PC-3 (cell line): ENCODE data around the gene APH1B. TPM values are rescaled to one million over a fixed set of nuclear protein-coding genes. Genes with fewer than 3 reads are reported as not detected.
A peak's percentile ranks its signal among the peaks of the same experiment; 100 is the strongest.

Source experiments
- ATAC-seq: fragments of 200-7000 bp; cut with Tn5 transposase; 2 replicates; pipeline ENCODE4 v1.9.1; 2020; ENCODE audit warnings: mild to moderate bottlenecking, moderate library complexity
- Bru-seq: library from RNA; stranded (reverse); fragments of 400-500 nt; gene quantifications from one replicate; lab custom pipeline; 2021; lab: Mats Ljungman, UMichigan
- BruChase-seq, 2 experiments: library from RNA; stranded (reverse); fragments of 400-500 nt; gene quantifications; one replicate each; lab custom pipeline; 2021; lab: Mats Ljungman, UMichigan
- BruUV-seq: library from RNA; stranded (reverse); fragments of 400-500 nt; replicated peaks from 2 replicates; lab custom pipeline; 2021; lab: Mats Ljungman, UMichigan
- CTCF ChIA-PET: fragments of 300-600 bp; sonication (Branson Sonifier 250); formaldehyde crosslinking; loops from one replicate; lab custom pipeline; 2022; ENCODE audit warnings: antibody characterized with exemption; lab: Charles Lee
- POLR2A ChIA-PET: fragments of 300-600 bp; sonication (Branson Sonifier 250); formaldehyde crosslinking; loops from one replicate; lab custom pipeline; 2022; ENCODE audit warnings: antibody characterized with exemption; ENCODE audit not compliant: unreplicated experiment; lab: Charles Lee
- DNase-seq: peaks from one replicate; pipeline ENCODE4 v3.0.0-alpha.2; 2015
- H2AFZ ChIP-seq: fragments of 300-600 bp; sonication (generic); 2 replicates; pipeline ENCODE4 v1.6.0; 2016; ENCODE audit warnings: antibody characterized with exemption, low read length
- H3F3A ChIP-seq: fragments of 300-600 bp; sonication (generic); one replicate; pipeline ENCODE4 v1.6.0; 2017; ENCODE audit warnings: antibody characterized with exemption, low read length, control low read depth, mild to moderate bottlenecking; ENCODE audit not compliant: unreplicated experiment
- H3K27ac ChIP-seq: fragments of 300-600 bp; sonication (generic); 2 replicates; pipeline ENCODE4 v1.5.1; 2016; ENCODE audit warnings: mild to moderate bottlenecking, low read length
- H3K27me3 ChIP-seq: fragments of 300-600 bp; sonication (generic); 2 replicates; pipeline ENCODE4 v1.6.1; 2016; ENCODE audit warnings: low read length, mixed read lengths
- H3K36me3 ChIP-seq: fragments of 300-600 bp; sonication (generic); 2 replicates; pipeline ENCODE4 v1.6.1; 2016; ENCODE audit warnings: low read depth, mixed run types, low read length, mixed read lengths
- H3K4me1 ChIP-seq: fragments of 300-600 bp; sonication (generic); 2 replicates; pipeline ENCODE4 v1.5.1; 2016; ENCODE audit warnings: low read length; ENCODE audit not compliant: insufficient read depth
- H3K4me2 ChIP-seq: fragments of 300-600 bp; sonication (generic); 2 replicates; pipeline ENCODE4 v1.6.0; 2016; ENCODE audit warnings: low read length
- H3K4me3 ChIP-seq: fragments of 300-600 bp; sonication (generic); 2 replicates; pipeline ENCODE4 v1.5.1; 2016; ENCODE audit warnings: mild to moderate bottlenecking, low read length, mixed read lengths
- H3K79me2 ChIP-seq: fragments of 300-600 bp; sonication (generic); 2 replicates; pipeline ENCODE4 v1.6.1; 2017; ENCODE audit warnings: low read length, mixed read lengths
- H3K9ac ChIP-seq: fragments of 300-600 bp; sonication (generic); 2 replicates; pipeline ENCODE4 v1.6.0; 2016; ENCODE audit warnings: mild to moderate bottlenecking, low read length
- H3K9me2 ChIP-seq: fragments of 300-600 bp; sonication (generic); replicated peaks from 2 replicates; pipeline ENCODE4 v1.6.1; 2016; ENCODE audit warnings: mixed run types, low read length, mixed read lengths
- H3K9me3 ChIP-seq: fragments of 300-600 bp; sonication (generic); 2 replicates; pipeline ENCODE4 v1.6.1; 2016; ENCODE audit warnings: low read length, mixed read lengths
- H4K20me1 ChIP-seq: fragments of 300-600 bp; sonication (generic); 2 replicates; pipeline ENCODE4 v1.6.1; 2016; ENCODE audit warnings: low read length, mixed read lengths
- EZH2 ChIP-seq: fragments of 300-600 bp; sonication (generic); IDR thresholded peaks from one replicate; pipeline ENCODE4 v1.6.1; 2017; ENCODE audit warnings: antibody characterized with exemption, mild to moderate bottlenecking, low read length; ENCODE audit not compliant: unreplicated experiment
- EZH2phosphoT487 ChIP-seq: fragments of 300-600 bp; sonication (generic); IDR thresholded peaks from 2 replicates; pipeline ENCODE4 v1.6.1; 2018; ENCODE audit warnings: mild to moderate bottlenecking, antibody characterized with exemption, low read length, borderline replicate concordance
- intact Hi-C: fragments of 100-400 bp; cut with micrococcal nuclease; formaldehyde crosslinking; loops from 2 replicates; pipeline ENCODE4 v1.9.0; 2023
- long read RNA-seq: library from polyadenylated mRNA; unstranded; transcript quantifications from one replicate; pipeline ENCODE4 v2.0.0, GENCODE V29; 2021; ENCODE audit not compliant: unreplicated experiment
- total RNA-seq: library from RNA; depleted of rRNA; stranded (reverse); fragments of >200 nt; gene quantifications from 2 replicates; pipeline ENCODE4 v1.2.3, GENCODE V29; 2014; rRNA removed
- TF ChIP-seq, protein P1 (sequence below): fragments of 300-600 bp; sonication (generic); conservative IDR thresholded peaks from 2 replicates; pipeline ENCODE4 v1.5.1; 2017; ENCODE audit warnings: antibody characterized with exemption, low read depth, mild to moderate bottlenecking, low read length

APH1B gene
- total RNA-seq, result 2.6 and 2.8 TPM in 2 replicates
- Bru-seq, nascent RNA, result percentile 63 among the genes with signal in this experiment
- percentile 65 among the genes with signal in this experiment for BruChase-seq, experiment 1, labeled RNA remaining after a 6-hour chase
- percentile 68 among the genes with signal in this experiment for BruChase-seq, experiment 2, labeled RNA remaining after a 2-hour chase
- long read RNA-seq, full-length matches to known transcripts, result 17 of 27 reads
- long read RNA-seq, partial matches to known transcripts, result 1 of 27 reads
- long read RNA-seq, other reads (novel, unspliced or antisense), result 9 of 27 reads

DNA sequence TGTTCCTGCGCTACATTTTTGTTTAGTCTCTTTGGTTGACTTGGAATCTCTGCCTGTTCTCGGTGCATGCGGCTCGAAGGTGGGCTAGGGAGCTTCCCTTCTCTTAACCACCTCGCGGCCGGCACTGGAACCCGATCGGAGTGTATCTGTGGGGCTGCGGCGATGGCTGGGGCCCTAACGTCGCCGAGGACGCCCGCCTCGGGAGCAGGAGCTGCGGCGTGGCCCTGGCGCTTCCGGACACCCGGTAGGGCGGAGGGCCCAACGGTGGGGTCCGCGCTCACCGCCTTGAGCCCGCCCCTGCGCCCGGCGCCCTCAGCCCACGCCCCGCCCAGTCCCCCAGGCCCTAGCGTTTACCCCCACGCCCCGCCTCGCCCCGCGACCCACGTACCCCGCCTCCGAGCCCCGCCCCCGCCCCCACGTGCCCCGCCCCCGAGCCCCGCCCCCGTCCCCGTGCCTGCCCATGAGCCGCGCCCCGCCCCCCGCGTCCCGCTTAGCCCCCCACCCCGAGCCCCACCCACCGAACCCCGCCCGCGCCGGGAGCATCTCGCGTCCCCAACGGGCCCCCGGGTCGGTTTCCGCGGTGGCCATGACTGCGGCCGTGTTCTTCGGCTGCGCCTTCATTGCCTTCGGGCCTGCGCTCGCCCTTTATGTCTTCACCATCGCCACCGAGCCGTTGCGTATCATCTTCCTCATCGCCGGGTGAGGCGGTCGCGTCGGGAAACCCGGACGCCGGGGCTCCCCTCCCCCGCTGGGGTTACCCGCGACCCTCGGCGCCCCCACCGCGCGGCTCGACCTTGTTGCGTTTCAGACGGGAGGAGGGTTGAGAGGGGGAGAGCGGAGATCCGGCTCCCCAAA lies at the start of gene APH1B:
Gene APH1B (plus strand): TSS at position 568 of the 855 bp plus-strand sequence. CDS start 19 bp downstream, at position 587.
- TF ChIP-seq EZH2phosphoT487 (no peak), EZH2 (no peak)
- TF ChIP-seq, protein P1, sequence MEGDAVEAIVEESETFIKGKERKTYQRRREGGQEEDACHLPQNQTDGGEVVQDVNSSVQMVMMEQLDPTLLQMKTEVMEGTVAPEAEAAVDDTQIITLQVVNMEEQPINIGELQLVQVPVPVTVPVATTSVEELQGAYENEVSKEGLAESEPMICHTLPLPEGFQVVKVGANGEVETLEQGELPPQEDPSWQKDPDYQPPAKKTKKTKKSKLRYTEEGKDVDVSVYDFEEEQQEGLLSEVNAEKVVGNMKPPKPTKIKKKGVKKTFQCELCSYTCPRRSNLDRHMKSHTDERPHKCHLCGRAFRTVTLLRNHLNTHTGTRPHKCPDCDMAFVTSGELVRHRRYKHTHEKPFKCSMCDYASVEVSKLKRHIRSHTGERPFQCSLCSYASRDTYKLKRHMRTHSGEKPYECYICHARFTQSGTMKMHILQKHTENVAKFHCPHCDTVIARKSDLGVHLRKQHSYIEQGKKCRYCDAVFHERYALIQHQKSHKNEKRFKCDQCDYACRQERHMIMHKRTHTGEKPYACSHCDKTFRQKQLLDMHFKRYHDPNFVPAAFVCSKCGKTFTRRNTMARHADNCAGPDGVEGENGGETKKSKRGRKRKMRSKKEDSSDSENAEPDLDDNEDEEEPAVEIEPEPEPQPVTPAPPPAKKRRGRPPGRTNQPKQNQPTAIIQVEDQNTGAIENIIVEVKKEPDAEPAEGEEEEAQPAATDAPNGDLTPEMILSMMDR, result no peak
- BruUV-seq, result no TSS peak
- Histone ChIP-seq H2AFZ (peak within 1 kb of the TSS; percentile 99), H3K27ac (0 out of 2 replicates have a peak within 1 kb of the TSS, but pooled peaks have one; percentile 16), H3K36me3 (no peaks in the 10 kb centered on the region), H3K4me2 (peak within 1 kb of the TSS; percentile 95), H3K27me3 (no peaks in the 10 kb centered on the region), H4K20me1 (no peaks in the 10 kb centered on the region), H3K4me3 (peak within 1 kb of the TSS; percentile 94), H3K4me1 (no peaks in the 10 kb centered on the region), H3K9me2 (no peaks in the 10 kb centered on the region), H3K9me3 (no peaks in the 10 kb centered on the region), H3K9ac (peak within 1 kb of the TSS; percentile 87), H3F3A (no peaks in the 10 kb centered on the region), H3K79me2 (no peaks in the 10 kb centered on the region)
- peak; percentile 56 for DNase-seq
- ChIA-PET CTCF (interaction anchor here (0.5 kb wide), 1 partner anchor 92 kb away, joined by 3 read pairs; no protein-coding TSS in a partner anchor), POLR2A (interaction anchor here (0.6 to 0.7 kb wide), 2 partner anchors 17 to 66 kb away, joined by 9 read pairs; no protein-coding TSS in a partner anchor)
- intact Hi-C loops, result loop anchor here (1.0 to 2.0 kb wide), 2 partner anchors 88 to 120 kb away; partner anchors contain the start of genes RAB8B and RPS27L
- peak; percentile 88 for ATAC-seq

DNA sequence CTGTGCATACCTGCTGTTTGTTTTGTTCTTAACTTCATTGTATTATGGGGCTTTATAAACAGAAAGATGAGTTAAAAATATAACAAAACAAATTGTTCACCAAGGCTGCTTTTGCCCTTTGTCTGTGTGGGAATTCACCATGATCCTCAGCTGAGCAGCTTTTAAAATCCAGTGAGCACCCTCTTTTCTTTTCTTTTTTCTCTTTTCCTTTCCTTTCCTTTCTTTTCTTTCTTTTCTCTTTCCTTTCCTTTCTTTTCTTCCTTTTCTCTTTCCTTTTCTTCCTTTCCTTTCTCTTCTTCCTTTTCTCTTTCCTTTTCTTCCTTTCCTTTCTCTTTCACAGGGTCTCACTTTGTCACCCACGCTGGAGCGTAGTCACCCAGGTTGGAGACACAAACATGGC lies 49.7 kb upstream of the APH1B start:
- H3K9ac ChIP-seq, result no peak overlapping the region
- no peaks in the 10 kb centered on the region for H3K27me3 ChIP-seq
- no peak overlapping the region for H3K4me2 ChIP-seq
- H3K9me3 ChIP-seq, result no peaks in the 10 kb centered on the region
- TF ChIP-seq EZH2phosphoT487, result no peak
- no peak for TF ChIP-seq EZH2
- TF ChIP-seq, protein P1, result no peak
- intact Hi-C loops, result no loop called here
- ChIA-PET POLR2A (no interaction called here), CTCF (no interaction called here)
- no peak overlapping the region for H2AFZ ChIP-seq
- no peak for DNase-seq
- H3F3A ChIP-seq, result peaks cover 4% of the 10 kb centered on the region
- no peak overlapping the region for H3K27ac ChIP-seq
- no TSS peak for BruUV-seq
- ATAC-seq, result no peak
- H3K4me1 ChIP-seq, result peaks cover 12% of the 10 kb centered on the region
- H3K4me3 ChIP-seq, result no peak overlapping the region
- no peaks in the 10 kb centered on the region for H4K20me1 ChIP-seq
- H3K9me2 ChIP-seq, result no peaks in the 10 kb centered on the region
- no peaks in the 10 kb centered on the region for H3K79me2 ChIP-seq
- H3K36me3 ChIP-seq, result no peaks in the 10 kb centered on the region
